Left forelimb (tissue), 1 donor: Measurements from ENCODE around the gene GNG3.
"Not testable (repeated sequence)": the region's sequence is repeated elsewhere in the genome, so short reads cannot be mapped to it uniquely, and the experiment has no call there.

ENCODE experiments used
- DNase-seq: peaks from one replicate; pipeline ENCODE4 v3.0.0-alpha.2; 2018; ENCODE audit warnings: low spot score

GNG3 gene

DNA sequence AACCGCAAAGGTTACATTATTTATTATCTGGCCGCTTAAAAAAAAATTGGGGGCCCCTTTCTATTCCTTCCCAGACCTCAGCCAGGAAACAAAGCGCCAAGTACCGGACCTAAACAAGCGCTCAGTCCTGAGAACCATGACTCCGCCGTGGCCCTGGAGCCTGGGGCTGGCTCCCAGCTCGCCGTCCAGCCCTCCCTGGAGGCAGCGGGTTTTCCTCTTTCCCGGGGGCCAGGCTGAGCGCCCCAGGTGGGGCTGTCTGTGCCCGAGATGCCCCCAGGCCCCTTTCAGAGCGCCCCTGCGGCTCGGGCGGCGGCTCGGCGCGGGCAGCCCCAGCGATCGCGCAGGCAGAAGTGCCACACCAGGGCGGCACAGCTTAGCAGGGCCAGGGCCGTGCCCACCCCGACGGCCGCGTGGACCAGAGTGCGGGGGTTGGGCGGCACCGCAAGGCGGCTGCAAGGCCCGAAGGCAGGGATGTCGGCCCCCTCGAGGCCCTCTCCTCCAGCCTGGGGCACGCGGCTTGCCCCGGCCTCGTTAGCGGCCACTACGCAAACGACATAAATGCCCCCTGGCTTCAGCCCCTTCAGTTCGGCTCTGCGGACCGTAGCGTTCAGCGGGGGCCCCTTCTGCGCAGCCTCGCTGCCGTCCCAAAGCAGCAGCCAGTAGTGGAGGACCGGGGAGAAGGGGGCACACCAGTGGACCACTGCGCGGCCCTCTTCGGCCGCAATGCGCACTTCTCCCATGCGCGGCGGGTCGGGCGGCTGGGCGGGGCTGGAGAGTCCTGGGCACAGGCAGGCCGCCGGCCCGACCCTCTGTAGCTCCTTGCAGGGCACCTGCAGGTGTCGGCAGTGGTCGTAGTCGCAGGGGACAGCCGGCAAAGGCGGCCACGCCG is 19.7 kb upstream of the GNG3 start:
- no peak for DNase-seq

- no peak for DNase-seq
These were observed 19.0 kb upstream of the GNG3 start for GRCh38 chr11:62688491-62688890.

GRCh38 chr11:62689421-62690183 is 17.9 kb upstream of the GNG3 start, which contains the start of gene LRRN4CL:
TSS of gene LRRN4CL (minus strand) at chr11:62689530. CDS start at chr11:62688508, 1,022 bp downstream.
- peak; percentile 85 for DNase-seq

- DNase-seq: not testable (repeated sequence)
These were observed 13.9 kb upstream of the GNG3 start for GRCh38 chr11:62693624-62694023.

- peak; percentile 78 for DNase-seq
These were observed 12.9 kb upstream of the GNG3 start for GRCh38 chr11:62694455-62695167.

DNA sequence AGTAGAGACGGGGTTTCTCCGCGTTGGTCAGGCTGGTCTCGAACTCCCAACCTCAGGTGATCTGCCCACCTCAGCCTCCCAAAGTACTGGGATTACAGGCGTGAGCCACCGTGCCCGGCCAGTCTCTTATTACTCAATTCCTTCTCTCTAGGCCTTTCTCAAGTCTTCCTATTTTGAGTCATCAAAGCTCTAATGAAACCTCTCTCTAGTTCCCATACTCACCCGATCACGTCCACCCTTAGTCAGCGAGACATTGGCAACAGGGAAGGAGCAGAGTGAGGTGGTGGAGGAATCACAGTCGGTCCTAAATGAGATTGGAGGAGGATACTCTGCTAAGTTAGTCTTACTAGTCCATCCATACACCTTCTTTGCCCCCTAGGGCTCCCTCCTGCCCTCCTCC is 5.2 kb upstream of the GNG3 start:
- no peak for DNase-seq

DNA sequence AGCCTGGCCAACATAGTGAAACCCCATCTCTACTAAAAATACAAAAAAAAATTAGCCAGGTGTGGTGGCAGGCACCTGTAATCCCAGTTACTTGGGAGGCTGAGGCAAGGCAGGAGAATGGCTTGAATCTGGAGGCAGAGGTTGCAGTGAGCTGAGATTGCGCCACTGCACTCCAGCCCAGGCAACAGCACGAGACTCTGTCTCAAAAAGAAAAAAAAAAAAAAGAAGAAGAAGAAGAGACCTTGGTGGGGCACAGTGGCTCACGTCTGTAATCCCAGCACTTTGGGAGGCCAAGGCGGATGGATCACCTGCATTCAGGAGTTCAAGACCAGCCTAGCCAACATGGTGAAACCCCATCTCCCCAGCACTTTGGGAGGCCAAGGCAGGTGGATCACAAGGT is 3.6 kb upstream of the GNG3 start:
- not testable (repeated sequence) for DNase-seq

- DNase-seq: no peak
These were observed 2.1 kb upstream of the GNG3 start for GRCh38 chr11:62705413-62705812.

GRCh38 chr11:62705880-62706849 is 1.3 kb upstream of the GNG3 start:
- DNase-seq: peak; percentile 97

GRCh38 chr11:62706850-62707247 is 627 bp upstream of the GNG3 start:
- DNase-seq: no peak

DNA sequence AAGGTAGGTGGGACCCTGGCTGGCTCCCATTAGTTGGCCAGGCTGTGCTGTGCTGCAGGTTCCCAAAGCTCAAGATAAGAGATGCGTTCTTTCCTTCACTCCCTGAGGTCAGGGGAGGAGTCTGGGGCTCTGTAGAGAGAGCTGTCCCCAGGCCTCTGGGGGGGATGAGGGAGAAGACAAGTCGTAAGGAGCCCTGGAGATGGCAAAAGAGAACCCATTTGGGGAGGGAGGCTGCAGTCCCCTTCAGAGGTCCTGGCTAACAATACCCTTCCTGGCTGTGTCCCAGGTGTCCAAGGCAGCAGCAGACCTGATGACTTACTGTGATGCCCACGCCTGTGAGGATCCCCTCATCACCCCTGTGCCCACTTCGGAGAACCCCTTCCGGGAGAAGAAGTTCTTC is 916 bp downstream of the GNG3 start:
- no peak for DNase-seq

DNA sequence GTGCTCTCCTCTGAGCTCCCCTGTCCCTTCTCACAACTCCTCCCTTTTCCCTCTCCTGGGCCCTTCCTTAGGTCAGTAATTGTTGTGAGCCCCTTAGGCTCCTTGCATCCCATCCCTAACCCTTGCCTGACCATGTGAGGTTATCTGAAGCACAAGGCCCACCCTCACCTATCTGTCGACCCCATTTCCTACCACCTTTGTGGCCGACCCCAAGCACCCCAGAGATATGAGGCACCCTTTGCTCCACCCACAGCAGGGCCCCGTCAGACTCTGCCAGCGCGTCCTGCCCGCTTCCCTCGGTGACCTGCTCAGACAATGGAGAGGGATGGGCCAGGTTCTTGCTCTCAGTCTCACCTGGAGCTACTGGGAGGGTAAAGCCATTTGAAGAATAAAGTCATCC is 1.3 kb downstream of the GNG3 start:
- no peak for DNase-seq

- DNase-seq: peak; percentile 96
These were observed 1.9 kb downstream of the GNG3 start for GRCh38 chr11:62709247-62710000.

DNA sequence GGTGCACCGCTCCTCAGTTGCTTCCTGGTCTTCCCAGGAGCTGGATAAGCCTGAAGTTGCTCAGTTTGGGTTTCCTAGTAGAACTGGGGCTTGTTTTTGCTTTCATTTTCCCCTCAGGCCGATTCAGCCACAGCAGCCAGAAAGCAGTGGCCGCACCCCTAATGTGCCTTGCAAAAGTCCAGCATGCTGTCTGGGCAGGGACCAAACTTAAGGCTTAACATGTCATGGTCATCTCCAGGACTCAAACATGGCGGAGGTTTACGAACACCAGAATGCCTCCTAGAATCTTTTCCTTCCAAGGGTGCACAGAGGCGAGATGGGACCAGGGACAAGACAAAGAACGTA is 2.5 kb downstream of the GNG3 start:
- DNase-seq: no peak

DNA sequence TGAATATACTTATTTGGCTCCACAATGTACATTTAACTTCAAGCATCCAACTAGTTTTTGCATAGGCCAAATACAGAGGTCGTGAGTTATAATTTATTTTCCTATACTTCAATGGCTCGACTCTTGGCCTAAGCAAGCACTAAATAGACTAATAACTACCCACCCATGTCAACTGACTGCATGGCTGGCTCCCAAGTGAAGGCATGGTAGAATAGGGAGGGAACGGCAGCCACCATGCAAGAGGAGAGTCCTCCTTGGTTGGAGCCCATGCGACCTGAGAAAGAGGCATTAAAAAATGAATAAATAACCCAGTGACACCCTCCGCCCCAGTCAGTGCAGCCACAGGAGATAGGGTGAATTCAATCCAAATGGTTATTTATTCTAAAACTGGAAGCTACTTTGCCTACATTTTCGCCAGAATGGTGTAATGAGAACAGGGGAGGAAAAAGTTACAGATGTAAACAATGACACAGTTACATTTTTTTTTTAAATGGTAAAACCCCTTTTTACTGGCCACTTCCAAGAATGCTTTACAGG is 4.9 kb downstream of the GNG3 start:
- no peak for DNase-seq

- DNase-seq: no peak
These were observed 5.4 kb downstream of the GNG3 start for GRCh38 chr11:62712861-62713260.

- no peak for DNase-seq
These were observed 5.9 kb downstream of the GNG3 start for GRCh38 chr11:62713343-62713742.

DNA sequence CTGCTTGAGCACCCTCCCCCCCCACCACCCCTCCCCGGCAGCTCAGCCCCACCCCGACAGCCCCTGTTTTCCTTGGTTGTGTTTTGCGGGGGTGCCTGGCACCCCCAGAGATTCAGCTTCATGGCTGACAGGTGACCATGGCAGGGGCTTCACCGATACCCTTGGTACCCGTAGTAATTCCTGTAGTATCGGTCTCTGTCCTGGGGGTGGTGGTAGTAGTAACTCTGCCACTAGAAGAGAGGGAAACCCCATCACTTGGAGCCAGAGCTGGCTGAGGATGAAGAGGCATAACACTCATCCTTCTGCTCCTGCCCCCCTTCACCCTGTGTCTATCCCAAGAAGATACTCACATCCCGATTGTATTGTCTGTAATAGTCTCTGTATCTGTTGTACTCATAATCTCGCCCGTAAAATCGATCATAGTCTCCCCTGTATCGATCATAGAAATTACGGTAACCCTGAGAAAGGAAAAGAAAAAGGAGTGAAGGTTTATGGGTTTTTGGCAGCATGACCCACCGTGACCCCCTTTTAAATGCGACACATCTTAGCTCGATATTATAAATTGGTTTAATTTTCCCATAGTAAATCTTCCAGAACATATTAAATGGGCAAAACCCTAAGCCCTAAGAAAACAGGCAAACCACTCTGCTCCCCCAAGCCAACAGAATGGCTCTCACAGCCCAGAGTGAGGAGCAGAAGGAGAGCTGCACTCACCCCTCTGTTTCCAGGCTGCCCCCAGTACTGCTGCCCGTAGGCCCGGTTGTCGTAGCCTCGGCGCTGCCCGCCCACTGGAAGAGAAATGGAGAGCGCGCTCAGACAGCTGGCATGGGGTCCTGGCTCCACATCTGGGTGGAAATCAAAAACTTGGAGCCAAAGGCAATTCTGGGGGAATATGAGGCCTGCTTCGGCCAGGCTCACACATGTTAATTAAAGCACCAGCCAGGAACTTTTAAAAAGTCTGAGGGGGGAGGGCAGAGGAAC is 8.0 kb downstream of the GNG3 start:
- no peak for DNase-seq

DNA sequence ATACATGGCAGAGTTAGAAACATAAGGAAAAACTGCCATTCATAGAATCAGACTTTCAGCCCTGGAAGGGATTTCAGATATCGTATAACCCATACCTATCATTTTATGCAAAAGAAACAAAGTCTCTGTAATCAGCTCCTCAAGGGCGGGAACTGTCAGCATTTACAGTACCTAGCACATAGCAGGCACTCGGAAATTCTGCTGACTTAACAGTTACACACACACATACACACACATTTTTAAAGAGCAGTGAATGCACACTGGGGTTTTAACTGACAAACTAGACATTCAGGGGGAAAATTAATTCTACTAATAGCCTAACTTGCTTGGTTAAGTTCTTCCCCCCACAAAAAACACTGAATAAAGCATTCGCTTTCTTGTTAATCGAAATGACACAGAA is 8.7 kb downstream of the GNG3 start:
- DNase-seq: no peak
